Prostate gland (tissue), 2 donors: ENCODE measurements around the gene TEX47. TPM values are rescaled to one million over a fixed set of nuclear protein-coding genes. Genes with fewer than 3 reads are reported as not detected.

Experiments used
- DNase-seq: peaks from one replicate; pipeline ENCODE4 v3.0.0-alpha.2; 2019; ENCODE audit warnings: low spot score
- H3K27ac ChIP-seq, 2 donors: fragments of 200-600 bp; sonication (generic); 2 replicates each; pipeline ENCODE4 v1.5.1; 2017 to 2019
- H3K27me3 ChIP-seq: fragments of 200-600 bp; sonication (generic); replicated peaks from 2 replicates; pipeline ENCODE4 v1.5.1; 2019; ENCODE audit not compliant: insufficient read depth
- H3K36me3 ChIP-seq, 2 donors: fragments of 200-600 bp; sonication (generic); 1 replicate in 1 of 2; 2 replicates in 1 of 2; pipeline versions ENCODE4 v1.5.1 to v1.8.1; 2017 to 2019
- H3K4me1 ChIP-seq: fragments of 200-600 bp; sonication (generic); replicated peaks from 2 replicates; pipeline ENCODE4 v1.5.1; 2019
- H3K4me3 ChIP-seq, 2 donors: fragments of 200-600 bp; sonication (generic); 2 replicates each; pipeline ENCODE4 v1.5.1; 2017 to 2019
- H3K9me3 ChIP-seq: fragments of 200-600 bp; sonication (generic); 2 replicates; pipeline ENCODE4 v1.5.1; 2017
- CTCF ChIP-seq, 4 experiments: fragments of 200-600 bp in 2 of 4; fragments of 450-650 bp in 2 of 4; sonication (generic) in 2 of 4; IDR thresholded peaks; 1 replicate in 3 of 4; 2 replicates in 1 of 4; pipeline ENCODE4 v1.5.1; 2016 to 2019; ENCODE audit warnings: antibody characterized with exemption in 4 of 4, mild to moderate bottlenecking in 2 of 4, moderate library complexity in 2 of 4
- POLR2A ChIP-seq: fragments of 450-650 bp; IDR thresholded peaks from one replicate; pipeline ENCODE4 v1.6.1; 2016; ENCODE audit warnings: antibody characterized with exemption, mild to moderate bottlenecking
- POLR2AphosphoS5 ChIP-seq: sonication (generic); formaldehyde crosslinking; IDR thresholded peaks from one replicate; pipeline ENCODE4 v1.6.1; 2017; ENCODE audit warnings: antibody characterized with exemption
- WGBS: methylation state at CpG from one replicate; pipeline ENCODE4 v1.1.5; 2018; 5-methylcytosine and 5-hydroxymethylcytosine counted together
- intact Hi-C: fragments of 100-400 bp; cut with DNase I; formaldehyde crosslinking; loops from one replicate; pipeline ENCODE4 v1.14.2; 2022
- total RNA-seq, 2 donors: library from RNA; depleted of rRNA; stranded (reverse); fragments of >200 nt; gene quantifications; one replicate each; pipeline ENCODE4 v1.1.0, GENCODE V29; 2016

TEX47 gene
- total RNA-seq, 2 donors from 2014 or later, result 1.8 TPM; not detected in 1

GRCh38 chr7:88789480-88790064, 6.0 kb downstream of the TEX47 start:
- no peaks in the 10 kb centered on the region for H3K27me3 ChIP-seq
- WGBS, result 74% methylated on average over 2 of the region's 2 CpGs
- TF ChIP-seq CTCF (IDR thresholded peaks at IDR 0.05), result peak in 3 of 4 experiments; percentile 32 to 58 (median 56)
- TF ChIP-seq POLR2AphosphoS5, result no peak
- H3K4me1 ChIP-seq, result no peaks in the 10 kb centered on the region
- intact Hi-C loops, result no loop called here
- no peaks in the 10 kb centered on the region for H3K36me3 ChIP-seq
- H3K9me3 ChIP-seq, result no peaks in the 10 kb centered on the region
- H3K4me3 ChIP-seq, result no peak overlapping the region
- DNase-seq, result no peak
- no peak overlapping the region for H3K27ac ChIP-seq

GRCh38 chr7:88787777-88788176, 7.8 kb downstream of the TEX47 start:
- Histone ChIP-seq H3K9me3 (no peaks in the 10 kb centered on the region), H3K4me1 (no peaks in the 10 kb centered on the region), H3K27me3 (no peaks in the 10 kb centered on the region), H3K36me3 (no peaks in the 10 kb centered on the region), H3K27ac (no peak overlapping the region), H3K4me3 (no peak overlapping the region)
- intact Hi-C loops, result no loop called here
- WGBS, result 75% methylated on average over 2 of the region's 2 CpGs
- no peak for DNase-seq
- no peak for TF ChIP-seq CTCF (IDR thresholded peaks at IDR 0.05)
- no peak for TF ChIP-seq POLR2A
- TF ChIP-seq POLR2AphosphoS5, result no peak

- Histone ChIP-seq H3K4me1 (no peaks in the 10 kb centered on the region), H3K36me3 (no peaks in the 10 kb centered on the region), H3K27ac (no peak overlapping the region), H3K4me3 (no peak overlapping the region), H3K27me3 (no peaks in the 10 kb centered on the region), H3K9me3 (no peaks in the 10 kb centered on the region)
- TF ChIP-seq POLR2A (no peak), POLR2AphosphoS5 (no peak), CTCF (IDR thresholded peaks at IDR 0.05) (no peak)
- intact Hi-C loops, result no loop called here
- DNase-seq, result no peak
Measured at GRCh38 chr7:88775838-88776237, 19.7 kb downstream of the TEX47 start.

GRCh38 chr7:88772776-88773175, 22.8 kb downstream of the TEX47 start:
- Histone ChIP-seq H3K27ac (no peak overlapping the region), H3K4me3 (no peak overlapping the region), H3K36me3 (no peaks in the 10 kb centered on the region), H3K27me3 (no peaks in the 10 kb centered on the region), H3K9me3 (no peaks in the 10 kb centered on the region), H3K4me1 (no peaks in the 10 kb centered on the region)
- intact Hi-C loops, result no loop called here
- DNase-seq, result no peak
- TF ChIP-seq POLR2AphosphoS5 (no peak), POLR2A (no peak), CTCF (IDR thresholded peaks at IDR 0.05) (no peak)

GRCh38 chr7:88771417-88771816, 24.1 kb downstream of the TEX47 start:
- intact Hi-C loops, result no loop called here

More at GRCh38 chr7:88771417-88771816, 24.1 kb downstream of the TEX47 start:
- Histone ChIP-seq H3K4me1 (no peaks in the 10 kb centered on the region), H3K9me3 (no peaks in the 10 kb centered on the region), H3K27me3 (no peaks in the 10 kb centered on the region), H3K27ac (no peak overlapping the region), H3K4me3 (no peak overlapping the region), H3K36me3 (no peaks in the 10 kb centered on the region)
- no peak for DNase-seq
- 90% methylated on average over 1 of the region's 1 CpG for WGBS
- TF ChIP-seq POLR2AphosphoS5, result no peak
- TF ChIP-seq CTCF (IDR thresholded peaks at IDR 0.05), result no peak
- TF ChIP-seq POLR2A, result no peak
